Measurements from ENCODE around the gene C11orf42. TPM values are rescaled to one million over a fixed set of nuclear protein-coding genes. Genes with fewer than 3 reads are reported as not detected.

Gene C11orf42, protein sequence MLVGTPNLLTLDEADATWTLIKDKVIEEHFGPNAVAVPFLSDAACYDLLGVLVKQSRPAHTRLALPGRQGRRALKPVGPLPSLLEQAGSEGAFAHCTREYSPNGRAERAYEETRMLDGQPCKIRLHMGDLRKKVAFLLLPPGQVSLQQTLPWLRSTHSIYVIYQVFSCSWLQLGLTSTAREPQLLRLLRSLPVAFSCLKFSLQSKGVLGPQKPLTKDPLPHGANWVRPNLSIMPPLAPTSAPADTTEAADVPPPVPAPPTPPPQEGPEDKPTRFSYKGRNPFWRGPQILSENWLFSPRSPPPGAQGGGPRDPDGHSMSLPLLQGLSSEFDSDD
- total RNA-seq, result not detected in 2 replicates

DNA sequence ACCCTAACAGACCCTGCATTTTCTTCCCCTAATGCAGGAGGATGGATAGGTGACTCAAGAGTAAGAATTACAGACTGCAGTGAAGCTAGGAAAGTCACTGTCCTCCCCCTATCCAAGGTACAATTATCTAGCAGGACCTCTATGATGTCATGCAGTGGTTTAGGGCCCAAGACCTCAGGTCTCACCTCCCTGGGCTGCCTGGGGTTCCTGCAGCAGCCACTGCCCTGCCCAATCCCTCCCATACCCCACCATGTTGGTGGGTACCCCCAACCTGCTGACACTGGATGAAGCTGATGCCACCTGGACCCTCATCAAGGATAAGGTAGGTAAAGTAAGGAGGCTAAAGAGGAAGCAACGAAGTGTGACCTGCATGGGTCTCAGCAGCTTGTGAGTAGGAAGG lies at the start of gene C11orf42:
Gene C11orf42, plus strand, starts transcription at position 192 of the 400 bp plus-strand sequence. Its CDS starts 59 bp downstream, at position 251.

DNA sequence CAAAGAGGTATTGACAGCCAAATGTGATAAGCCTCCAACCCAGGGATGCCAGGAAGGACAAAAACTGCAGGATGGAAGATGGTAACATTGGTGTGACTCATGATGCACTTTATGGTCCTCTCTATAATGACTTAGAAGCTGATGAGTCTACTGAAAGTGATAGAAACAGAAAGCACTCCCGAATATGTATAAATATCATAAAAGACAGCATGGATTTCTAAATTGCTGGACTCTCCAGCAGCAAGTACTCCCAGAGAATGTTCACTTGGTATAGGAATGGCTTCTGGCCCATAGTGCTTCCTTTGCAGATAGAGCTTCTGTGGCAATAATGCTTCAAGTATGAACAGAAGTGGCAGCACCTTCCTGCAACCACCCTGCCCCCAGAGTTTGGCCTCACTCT lies 35.1 kb upstream of the C11orf42 start, which contains the start of gene OR52B2:
Gene OR52B2, minus strand, starts transcription at position 101 of the 400 bp plus-strand sequence. Its CDS starts 0 bp downstream, at position 101.

DNA sequence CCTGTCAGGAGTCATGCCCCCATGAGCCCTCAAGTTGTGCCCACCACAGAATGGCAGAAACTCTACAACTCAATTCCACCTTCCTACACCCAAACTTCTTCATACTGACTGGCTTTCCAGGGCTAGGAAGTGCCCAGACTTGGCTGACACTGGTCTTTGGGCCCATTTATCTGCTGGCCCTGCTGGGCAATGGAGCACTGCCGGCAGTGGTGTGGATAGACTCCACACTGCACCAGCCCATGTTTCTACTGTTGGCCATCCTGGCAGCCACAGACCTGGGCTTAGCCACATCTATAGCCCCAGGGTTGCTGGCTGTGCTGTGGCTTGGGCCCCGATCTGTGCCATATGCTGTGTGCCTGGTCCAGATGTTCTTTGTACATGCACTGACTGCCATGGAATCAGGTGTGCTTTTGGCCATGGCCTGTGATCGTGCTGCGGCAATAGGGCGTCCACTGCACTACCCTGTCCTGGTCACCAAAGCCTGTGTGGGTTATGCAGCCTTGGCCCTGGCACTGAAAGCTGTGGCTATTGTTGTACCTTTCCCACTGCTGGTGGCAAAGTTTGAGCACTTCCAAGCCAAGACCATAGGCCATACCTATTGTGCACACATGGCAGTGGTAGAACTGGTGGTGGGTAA lies 6.1 kb upstream of the C11orf42 start, which contains the start of gene OR52W1:
Gene OR52W1, plus strand, starts transcription at position 51 of the 637 bp plus-strand sequence. Its CDS starts 0 bp downstream, at position 51.

DNA sequence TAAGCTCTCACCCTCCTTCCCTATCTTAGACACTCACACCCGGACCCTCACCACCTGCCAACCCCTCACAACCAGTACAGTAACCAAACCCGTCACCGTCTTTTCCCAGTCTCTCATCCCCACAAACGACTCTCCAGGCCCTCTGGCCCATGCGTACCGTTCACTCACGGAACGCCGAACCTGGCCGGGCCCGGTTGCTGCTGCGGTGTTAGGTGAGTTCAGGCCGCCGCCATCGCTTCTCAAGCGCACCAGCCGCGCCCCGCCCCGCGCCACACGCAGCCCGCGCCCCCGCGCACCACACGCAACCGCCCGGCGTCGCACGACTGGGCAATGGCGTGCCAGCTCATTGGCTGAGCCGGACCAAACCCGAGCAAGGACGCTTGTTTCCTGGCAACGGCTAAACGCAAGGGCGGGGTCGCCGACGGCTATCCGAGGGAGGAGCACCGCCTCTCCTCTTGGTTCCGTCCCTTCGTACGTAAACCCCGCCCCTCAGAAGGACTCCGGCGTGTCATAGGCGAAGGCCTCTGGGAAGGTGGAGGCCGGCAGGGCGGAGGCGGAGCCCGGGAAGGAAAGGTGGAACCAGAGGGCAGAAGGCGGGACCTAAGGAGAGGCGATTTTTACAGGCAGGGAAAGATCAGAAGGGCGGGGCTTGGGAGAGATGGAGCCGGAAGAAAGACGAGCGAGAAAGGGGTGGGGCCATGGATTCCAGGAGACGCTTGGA lies 29.2 kb downstream of the C11orf42 start, which contains the start of gene FHIP1B:
Gene FHIP1B, minus strand, starts transcription at position 250 of the 721 bp plus-strand sequence. CDS start 10,120 bp downstream, outside the sequence.

DNA sequence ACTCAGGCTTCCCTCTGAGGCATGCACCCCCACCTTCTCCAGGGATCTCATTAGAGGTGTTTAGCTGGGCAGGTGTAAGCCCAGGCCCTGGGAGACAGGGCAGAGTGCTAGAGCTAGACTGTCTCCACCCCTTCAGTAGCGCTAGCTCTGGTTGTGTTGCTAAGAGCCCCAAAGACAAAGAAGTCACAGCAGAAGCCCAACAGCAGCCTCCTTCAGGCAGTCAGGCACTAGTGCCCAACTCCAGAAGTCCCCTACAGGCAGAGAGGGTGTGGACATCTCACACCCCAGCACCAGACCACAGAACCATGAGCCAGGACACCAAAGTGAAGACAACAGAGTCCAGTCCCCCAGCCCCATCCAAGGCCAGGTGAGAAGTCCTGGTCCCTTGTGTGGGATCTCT lies 33.5 kb downstream of the C11orf42 start, which contains the start of gene CNGA4:
Gene CNGA4, plus strand, starts transcription at position 188 of the 400 bp plus-strand sequence. Its CDS starts 118 bp downstream, at position 306.

Other genes starting within 250 kb of the C11orf42 start
- not detected in 2 replicates for gene OR56A5, start 237.1 kb upstream of the C11orf42 start, total RNA-seq
- not detected in 2 replicates for gene OR52L1, start 218.6 kb upstream of the C11orf42 start, total RNA-seq
- gene OR56A4, start 198.6 kb upstream of the C11orf42 start, total RNA-seq, result not detected in 2 replicates
- not detected in 2 replicates for gene OR56A1, start 174.8 kb upstream of the C11orf42 start, total RNA-seq
- not detected in 2 replicates for gene OR56B4, start 97.9 kb upstream of the C11orf42 start, total RNA-seq
- gene OR52B2, start 35.2 kb upstream of the C11orf42 start, total RNA-seq, result not detected in 2 replicates
- gene OR52W1, start 6.3 kb upstream of the C11orf42 start, total RNA-seq, result not detected in 2 replicates
- gene FHIP1B, start 29.1 kb downstream of the C11orf42 start, total RNA-seq, result 8.9 and 15.4 TPM in 2 replicates
- 0.07 TPM in 1 of 2 replicates, not detected in the other for gene CNGA4, start 33.5 kb downstream of the C11orf42 start, total RNA-seq
- gene CCKBR, start 54.3 kb downstream of the C11orf42 start, total RNA-seq, result not detected in 2 replicates
- gene CAVIN3, start 114.9 kb downstream of the C11orf42 start, total RNA-seq, result 7.0 and 18.5 TPM in 2 replicates
- 2.7 and 4.9 TPM in 2 replicates for gene SMPD1, start 184.9 kb downstream of the C11orf42 start, total RNA-seq
- gene APBB1, start 213.5 kb downstream of the C11orf42 start, total RNA-seq, result 0.34 and 2.2 TPM in 2 replicates
- gene HPX, start 235.4 kb downstream of the C11orf42 start, total RNA-seq, result 0.34 and 1.00 TPM in 2 replicates

Measured in nasal cavity respiratory epithelium epithelial cell of viscerocranial mucosa (primary cell).